Calu3 (cell line): ENCODE measurements around the gene PDHA1. TPM values are rescaled to one million over a fixed set of nuclear protein-coding genes. Genes with fewer than 3 reads are reported as not detected.
A peak's percentile ranks its signal among the peaks of the same experiment; 100 is the strongest.

ENCODE experiments used
- BruUV-seq: library from RNA; stranded (reverse); fragments of 400-500 nt; replicated peaks from 2 replicates; lab custom pipeline; 2021; lab: Mats Ljungman, UMichigan
- CTCF ChIA-PET: fragments of 300-600 bp; sonication (Branson Sonifier 250); formaldehyde crosslinking; loops from one replicate; lab custom pipeline; 2022; ENCODE audit warnings: antibody characterized with exemption; lab: Charles Lee
- DNase-seq: peaks from one replicate; pipeline ENCODE4 v3.0.0; 2022
- H3K27ac Mint-ChIP-seq: one replicate; pipeline ENCODE4 v1.8.0; 2022; ENCODE audit warnings: mixed read lengths; ENCODE audit not compliant: unreplicated experiment
- H3K27me3 Mint-ChIP-seq: one replicate; pipeline ENCODE4 v1.8.0; 2022; ENCODE audit warnings: mixed read lengths; ENCODE audit not compliant: unreplicated experiment
- H3K36me3 Mint-ChIP-seq: one replicate; pipeline ENCODE4 v1.8.0; 2022; ENCODE audit warnings: mild to moderate bottlenecking, moderate library complexity, mixed read lengths; ENCODE audit not compliant: insufficient read depth, unreplicated experiment
- H3K4me1 Mint-ChIP-seq: one replicate; pipeline ENCODE4 v1.8.0; 2022; ENCODE audit warnings: mild to moderate bottlenecking, low read depth, mixed read lengths; ENCODE audit not compliant: unreplicated experiment
- H3K4me3 Mint-ChIP-seq: one replicate; pipeline ENCODE4 v1.8.0; 2022; ENCODE audit warnings: mild to moderate bottlenecking, low read depth, moderate library complexity, mixed read lengths; ENCODE audit not compliant: unreplicated experiment
- H3K9me3 Mint-ChIP-seq: one replicate; pipeline ENCODE4 v1.8.0; 2022; ENCODE audit warnings: low read depth, mixed read lengths; ENCODE audit not compliant: unreplicated experiment
- intact Hi-C: fragments of 100-400 bp; cut with micrococcal nuclease; formaldehyde crosslinking; loops from one replicate; pipeline ENCODE4 v1.10.0; 2022; ENCODE audit not compliant: unreplicated experiment
- total RNA-seq: library from RNA; stranded (reverse); gene quantifications from 2 replicates; pipeline ENCODE4 v1.2.3, GENCODE V29; 2022
- TF ChIP-seq, protein P1 (sequence below): fragments of 200-600 bp; IDR thresholded peaks from one replicate; pipeline ENCODE4 v1.8.0; 2022; ENCODE audit warnings: antibody characterized with exemption; ENCODE audit not compliant: unreplicated experiment

The PDHA1 gene
- total RNA-seq, 1 experiment from 2014 or later: 234 TPM

DNA sequence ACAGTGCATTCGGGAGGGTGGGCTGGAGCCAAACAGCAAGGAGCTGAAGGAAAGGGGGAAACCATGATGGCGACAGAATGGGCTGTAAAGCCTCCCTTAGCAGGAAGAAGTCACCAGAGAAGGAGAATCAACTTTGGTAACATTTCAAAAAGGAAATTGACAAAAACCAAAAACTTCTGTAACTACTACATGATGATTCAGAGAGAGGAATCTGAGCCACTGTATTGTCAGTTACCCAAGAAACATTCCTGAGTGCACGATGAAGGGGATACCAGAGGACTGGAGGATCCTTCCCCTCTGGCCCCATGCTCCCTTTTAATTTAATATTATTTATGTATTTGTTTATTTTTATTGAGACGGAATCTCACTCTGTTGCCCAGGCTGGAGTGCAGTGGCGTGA is 26.3 kb downstream of the PDHA1 start:
- peaks cover 11% of the 10 kb centered on the region for H3K36me3 Mint-ChIP-seq
- H3K9me3 Mint-ChIP-seq: no peaks in the 10 kb centered on the region
- DNase-seq: no peak
- TF ChIP-seq, protein P1, sequence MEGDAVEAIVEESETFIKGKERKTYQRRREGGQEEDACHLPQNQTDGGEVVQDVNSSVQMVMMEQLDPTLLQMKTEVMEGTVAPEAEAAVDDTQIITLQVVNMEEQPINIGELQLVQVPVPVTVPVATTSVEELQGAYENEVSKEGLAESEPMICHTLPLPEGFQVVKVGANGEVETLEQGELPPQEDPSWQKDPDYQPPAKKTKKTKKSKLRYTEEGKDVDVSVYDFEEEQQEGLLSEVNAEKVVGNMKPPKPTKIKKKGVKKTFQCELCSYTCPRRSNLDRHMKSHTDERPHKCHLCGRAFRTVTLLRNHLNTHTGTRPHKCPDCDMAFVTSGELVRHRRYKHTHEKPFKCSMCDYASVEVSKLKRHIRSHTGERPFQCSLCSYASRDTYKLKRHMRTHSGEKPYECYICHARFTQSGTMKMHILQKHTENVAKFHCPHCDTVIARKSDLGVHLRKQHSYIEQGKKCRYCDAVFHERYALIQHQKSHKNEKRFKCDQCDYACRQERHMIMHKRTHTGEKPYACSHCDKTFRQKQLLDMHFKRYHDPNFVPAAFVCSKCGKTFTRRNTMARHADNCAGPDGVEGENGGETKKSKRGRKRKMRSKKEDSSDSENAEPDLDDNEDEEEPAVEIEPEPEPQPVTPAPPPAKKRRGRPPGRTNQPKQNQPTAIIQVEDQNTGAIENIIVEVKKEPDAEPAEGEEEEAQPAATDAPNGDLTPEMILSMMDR: no peak
- CTCF ChIA-PET: no interaction called here
- H3K4me3 Mint-ChIP-seq: no peak overlapping the region
- H3K27ac Mint-ChIP-seq: no peak overlapping the region
- no TSS peak for BruUV-seq
- no peaks in the 10 kb centered on the region for H3K27me3 Mint-ChIP-seq
- peaks cover 9% of the 10 kb centered on the region for H3K4me1 Mint-ChIP-seq
- intact Hi-C loops: loop anchor here (10.0 kb wide), 1 partner anchor 515 kb away; the partner anchor contains the start of gene SH3KBP1

DNA sequence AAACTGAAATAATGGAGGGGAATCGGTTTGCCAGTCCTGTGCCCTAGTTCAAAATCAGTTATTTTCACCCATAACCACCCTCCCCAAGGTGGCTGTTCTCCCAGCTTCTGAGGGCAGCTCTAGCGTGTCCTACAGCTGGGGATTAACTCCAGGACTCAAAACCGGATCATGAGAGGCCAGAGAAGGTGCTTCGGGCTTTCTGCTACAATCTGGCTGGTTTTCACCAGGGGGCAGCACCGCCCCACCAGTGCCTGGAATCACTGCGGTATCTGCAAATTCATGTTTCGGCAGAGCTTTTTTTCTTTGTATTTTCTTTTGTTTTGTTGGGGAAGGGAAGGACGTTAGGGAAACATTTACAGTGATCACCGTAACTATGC is 28.4 kb downstream of the PDHA1 start:
- Mint-ChIP-seq H3K36me3 (peaks cover 7% of the 10 kb centered on the region), H3K4me1 (peaks cover 9% of the 10 kb centered on the region), H3K27ac (no peak overlapping the region), H3K9me3 (no peaks in the 10 kb centered on the region), H3K4me3 (peak overlapping the region; percentile 45), H3K27me3 (no peaks in the 10 kb centered on the region)
- no TSS peak for BruUV-seq
- peak; percentile 77 for DNase-seq
- CTCF ChIA-PET: interaction anchor here (1.0 to 1.8 kb wide), 6 partner anchors 11 to 695 kb away, joined by 3 to 9 read pairs (median 4); no protein-coding TSS in a partner anchor
- intact Hi-C loops: loop anchor here (2.0 to 10.0 kb wide), 2 partner anchors 163 to 513 kb away; partner anchors contain the start of gene SH3KBP1
- TF ChIP-seq, protein P1: peak; percentile 58

DNA sequence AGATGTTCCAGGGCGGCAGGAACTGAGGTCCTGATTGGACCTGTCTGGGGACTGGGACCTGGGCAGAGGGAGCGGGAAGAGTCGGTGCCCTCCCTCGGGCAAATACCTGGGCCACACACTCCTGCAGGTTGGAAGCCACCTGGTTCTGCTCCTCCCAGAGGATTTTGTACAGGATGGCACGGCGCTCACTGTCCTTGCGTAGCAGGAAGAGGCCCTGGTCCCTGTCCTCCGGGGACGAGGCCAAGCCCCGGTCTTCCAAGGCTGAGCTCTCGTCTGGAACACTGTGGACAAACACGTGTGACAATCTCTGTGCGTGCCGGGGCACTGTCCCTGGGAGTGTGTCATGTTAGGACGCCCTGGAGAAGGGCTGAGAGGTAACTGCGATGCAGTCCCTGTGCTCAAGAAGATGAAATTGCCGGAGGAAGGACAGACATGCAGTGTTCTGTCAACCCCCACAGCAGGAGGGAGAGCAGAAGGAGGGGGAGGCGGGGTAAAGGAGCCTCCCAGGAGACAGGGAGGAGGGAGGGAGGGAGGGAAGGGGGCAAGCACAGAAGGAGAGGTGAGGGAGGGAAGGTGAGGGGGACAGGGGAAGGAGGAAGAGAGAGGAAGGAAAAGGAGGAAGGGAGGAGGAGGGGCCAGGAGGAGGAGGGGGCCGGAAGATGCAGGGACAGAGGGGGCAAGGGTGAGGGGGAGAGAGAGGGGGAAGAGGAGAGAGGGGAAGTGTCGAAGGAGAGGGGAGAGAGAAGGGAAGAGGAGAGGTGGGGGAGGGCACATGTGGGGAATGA is 29.0 kb downstream of the PDHA1 start:
- peak overlapping the region; percentile 45 for H3K4me3 Mint-ChIP-seq
- intact Hi-C loops: loop anchor here (2.0 to 10.0 kb wide), 2 partner anchors 162 to 512 kb away; partner anchors contain the start of gene SH3KBP1
- no peak overlapping the region for H3K27ac Mint-ChIP-seq
- TF ChIP-seq, protein P1: no peak
- peaks cover 9% of the 10 kb centered on the region for H3K4me1 Mint-ChIP-seq
- DNase-seq: no peak
- no TSS peak for BruUV-seq
- H3K36me3 Mint-ChIP-seq: peaks cover 7% of the 10 kb centered on the region
- no peaks in the 10 kb centered on the region for H3K9me3 Mint-ChIP-seq
- CTCF ChIA-PET: interaction anchor here (1.0 to 1.8 kb wide), 6 partner anchors 10 to 695 kb away, joined by 3 to 9 read pairs (median 4); no protein-coding TSS in a partner anchor
- no peaks in the 10 kb centered on the region for H3K27me3 Mint-ChIP-seq

DNA sequence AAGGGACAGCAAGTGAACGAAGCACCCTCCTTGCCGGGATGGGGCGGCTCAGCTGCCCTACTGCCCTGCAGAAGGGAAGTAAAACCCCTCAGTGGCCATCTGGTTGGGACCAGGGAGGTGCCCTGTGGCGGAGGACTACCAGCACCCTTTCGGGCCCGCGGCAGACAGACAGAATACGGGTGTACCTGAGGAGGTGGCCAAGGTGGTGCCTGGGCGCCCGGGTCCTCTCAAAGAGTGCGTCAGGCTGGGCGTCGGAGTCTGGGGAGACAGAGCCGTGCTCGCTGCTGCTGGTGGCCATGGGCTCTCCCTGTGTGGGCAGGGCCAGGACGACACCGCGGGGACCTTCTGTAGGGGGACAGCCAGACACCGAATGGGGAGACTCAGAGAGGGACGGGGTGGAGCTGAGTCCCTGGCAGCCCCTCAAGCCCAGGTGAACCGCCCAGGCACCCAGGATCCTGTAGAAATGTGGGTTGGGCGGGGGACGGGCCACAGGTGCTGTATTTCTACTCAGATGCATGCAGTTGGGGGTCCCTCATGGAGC is 29.7 kb downstream of the PDHA1 start:
- Mint-ChIP-seq H3K27ac (no peak overlapping the region), H3K27me3 (no peaks in the 10 kb centered on the region), H3K4me3 (no peak overlapping the region), H3K4me1 (peaks cover 9% of the 10 kb centered on the region), H3K36me3 (peaks cover 7% of the 10 kb centered on the region), H3K9me3 (no peaks in the 10 kb centered on the region)
- TF ChIP-seq, protein P1: no peak
- intact Hi-C loops: loop anchor here (2.0 to 10.0 kb wide), 2 partner anchors 161 to 511 kb away; partner anchors contain the start of gene SH3KBP1
- CTCF ChIA-PET: no interaction called here
- no TSS peak for BruUV-seq
- DNase-seq: no peak
